Measurements from ENCODE around the gene ZNF48.

Gene ZNF48

GRCh38 chr16:30395155-30395991 is at the start of gene ZNF48:
TSS of gene ZNF48 (plus strand) at chr16:30395420. CDS start at chr16:30395795, 375 bp downstream.
- peak; percentile 86 for DNase-seq

DNA sequence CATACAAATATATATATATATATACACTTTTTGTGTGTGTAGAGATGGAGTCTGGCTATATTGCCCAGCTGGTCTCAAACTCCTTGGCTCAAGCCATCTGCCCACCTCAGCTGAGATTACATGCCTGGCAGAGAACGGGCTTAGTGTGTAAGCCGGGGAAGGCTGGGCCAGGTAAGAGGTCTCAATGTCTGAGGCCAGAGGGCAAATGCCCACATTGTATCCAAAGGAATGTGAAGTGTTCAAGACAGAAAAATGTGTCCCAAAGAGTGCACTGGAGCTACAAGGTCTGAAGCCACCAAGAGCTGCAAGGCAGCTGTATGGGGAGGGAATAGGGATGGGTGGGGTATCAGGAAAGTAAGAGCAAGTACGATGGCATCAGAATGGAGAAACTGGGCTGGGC is 48.9 kb upstream of the ZNF48 start:
- DNase-seq: no peak

DNA sequence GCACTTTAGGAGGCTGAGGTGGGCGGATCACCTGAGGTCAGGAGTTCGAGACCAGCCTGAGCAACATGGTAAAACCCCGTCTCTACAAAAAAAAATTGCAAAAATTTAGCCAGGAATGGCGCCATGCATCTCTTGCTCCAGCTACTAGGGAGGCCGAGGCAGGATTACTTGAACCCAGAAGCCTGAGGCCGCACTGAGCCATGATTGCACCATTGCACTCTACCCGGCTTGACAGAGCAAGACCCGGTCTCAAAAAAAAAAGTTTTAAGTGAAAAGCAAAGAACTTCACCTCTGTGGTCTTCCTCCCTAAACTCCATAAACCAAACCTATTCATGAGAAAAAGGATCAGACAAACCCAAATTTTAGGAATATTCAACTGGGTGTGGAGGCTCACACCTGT is 47.1 kb upstream of the ZNF48 start:
- no peak for DNase-seq

- DNase-seq: no peak
Observed at GRCh38 chr16:30348929-30349328, 46.3 kb upstream of the ZNF48 start.

DNA sequence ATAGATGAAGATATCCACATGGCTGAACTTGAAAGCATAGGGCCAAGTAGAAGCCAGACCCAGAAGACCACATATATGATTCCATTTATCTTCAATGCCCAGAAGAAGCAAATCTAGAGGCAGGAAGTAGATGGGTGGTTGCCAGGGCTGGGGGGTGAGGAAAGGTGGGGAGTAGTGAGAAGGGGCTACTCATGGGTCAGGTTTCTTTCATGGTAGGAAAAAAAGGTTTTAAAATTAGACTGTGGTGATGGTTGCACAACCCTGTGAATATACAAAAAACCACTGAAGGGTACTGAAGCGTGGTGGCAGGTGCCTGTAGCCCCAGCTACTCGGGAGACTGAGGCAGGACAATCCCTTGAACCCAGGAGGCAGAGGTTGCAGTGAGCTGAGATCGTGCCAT is 45.5 kb upstream of the ZNF48 start:
- no peak for DNase-seq

DNA sequence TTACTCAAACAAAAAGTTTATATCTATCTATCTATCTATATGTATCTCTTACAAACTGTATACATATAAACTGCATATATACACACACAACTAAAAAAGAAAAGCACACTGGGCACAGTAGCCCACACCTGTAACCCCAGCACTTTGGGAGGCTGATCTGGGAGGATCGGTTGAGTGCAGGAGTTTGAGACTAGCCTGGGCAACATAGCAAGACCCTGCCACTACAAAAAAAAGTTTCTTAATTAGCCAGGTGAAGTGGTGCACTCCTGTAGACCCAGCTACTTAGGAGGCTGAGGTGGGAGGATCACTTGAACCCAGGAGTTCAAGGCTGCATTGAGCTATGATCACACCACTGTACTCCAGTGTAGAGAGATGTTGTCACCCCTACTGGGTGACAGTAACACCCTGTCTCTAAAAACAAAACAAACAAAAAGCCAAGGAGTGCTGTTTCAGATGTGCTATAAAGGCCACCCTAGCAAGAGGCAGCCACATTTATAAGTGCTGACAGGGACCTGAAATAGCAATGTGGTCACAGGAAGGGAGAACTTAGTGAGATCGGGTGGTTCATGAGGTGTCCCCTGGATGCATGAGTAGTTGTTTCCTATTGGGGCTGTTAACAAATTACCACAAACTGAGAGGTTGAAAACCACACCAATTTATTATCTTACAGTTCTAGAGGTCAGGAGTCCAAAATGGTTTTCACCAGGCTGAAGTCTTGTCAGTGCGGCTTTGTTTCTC is 44.9 kb upstream of the ZNF48 start:
- DNase-seq: no peak

DNA sequence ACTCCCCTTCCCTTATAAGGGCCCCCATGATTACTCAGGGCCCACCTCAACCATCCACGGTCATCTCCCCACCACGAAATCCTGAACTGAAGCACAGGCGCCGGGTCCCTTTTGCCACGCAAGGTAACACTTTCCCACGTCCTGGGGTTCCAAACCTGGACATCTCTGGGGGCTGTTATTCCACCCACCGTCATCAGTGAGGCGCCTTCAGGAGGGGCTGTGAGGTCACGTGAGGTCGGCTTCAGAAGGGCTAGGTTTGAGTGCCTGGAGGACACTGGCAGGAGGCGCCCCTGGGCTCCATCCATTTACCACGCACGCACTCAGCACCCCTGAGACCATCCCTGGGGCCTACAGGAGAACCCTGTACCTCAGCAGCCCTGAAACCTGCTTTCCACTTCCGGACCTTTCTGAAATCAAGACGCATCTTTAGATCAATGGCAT is 44.2 kb upstream of the ZNF48 start:
- no peak for DNase-seq

DNA sequence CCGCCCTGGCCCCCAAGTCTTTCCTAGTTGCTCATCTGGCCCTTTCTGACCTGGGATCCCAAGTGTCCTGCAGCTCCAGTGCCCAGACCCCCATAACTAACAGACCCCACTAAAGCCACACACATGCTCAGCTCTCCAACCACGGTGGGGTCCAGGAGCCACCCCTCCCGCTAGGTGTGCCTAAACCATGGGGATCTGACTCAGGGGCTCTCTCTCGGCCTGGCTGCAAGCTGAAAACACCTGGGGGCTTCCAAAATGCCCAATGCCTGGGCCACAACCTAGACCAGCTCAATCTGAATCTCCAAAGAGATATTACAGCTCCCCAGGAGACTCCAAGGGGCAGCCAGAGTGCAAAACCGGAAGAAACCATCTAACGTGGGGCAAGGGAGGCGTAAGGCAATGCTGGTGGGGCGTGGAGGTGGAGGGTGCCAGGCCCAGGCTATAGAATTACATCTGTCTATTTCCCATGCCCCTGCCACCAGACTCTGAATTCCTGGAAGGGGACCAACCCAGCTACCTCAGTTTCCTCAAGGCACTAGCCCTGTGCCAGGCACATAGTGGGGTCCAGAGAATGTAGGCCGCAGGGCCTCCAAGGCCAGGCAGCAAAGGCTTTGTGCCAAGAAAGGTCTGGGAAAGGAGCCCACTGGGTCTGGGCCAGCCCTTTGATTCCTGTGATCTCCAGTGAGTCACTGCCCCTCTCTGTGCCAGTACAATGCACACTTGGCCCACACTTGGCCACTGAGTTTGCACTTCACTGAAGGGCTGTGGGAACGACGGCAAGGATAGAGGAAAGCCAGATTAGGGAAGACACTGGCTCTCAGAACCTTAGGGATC is 43.4 kb upstream of the ZNF48 start:
- no peak for DNase-seq

GRCh38 chr16:30352488-30353401 is 42.5 kb upstream of the ZNF48 start:
- no peak for DNase-seq

DNA sequence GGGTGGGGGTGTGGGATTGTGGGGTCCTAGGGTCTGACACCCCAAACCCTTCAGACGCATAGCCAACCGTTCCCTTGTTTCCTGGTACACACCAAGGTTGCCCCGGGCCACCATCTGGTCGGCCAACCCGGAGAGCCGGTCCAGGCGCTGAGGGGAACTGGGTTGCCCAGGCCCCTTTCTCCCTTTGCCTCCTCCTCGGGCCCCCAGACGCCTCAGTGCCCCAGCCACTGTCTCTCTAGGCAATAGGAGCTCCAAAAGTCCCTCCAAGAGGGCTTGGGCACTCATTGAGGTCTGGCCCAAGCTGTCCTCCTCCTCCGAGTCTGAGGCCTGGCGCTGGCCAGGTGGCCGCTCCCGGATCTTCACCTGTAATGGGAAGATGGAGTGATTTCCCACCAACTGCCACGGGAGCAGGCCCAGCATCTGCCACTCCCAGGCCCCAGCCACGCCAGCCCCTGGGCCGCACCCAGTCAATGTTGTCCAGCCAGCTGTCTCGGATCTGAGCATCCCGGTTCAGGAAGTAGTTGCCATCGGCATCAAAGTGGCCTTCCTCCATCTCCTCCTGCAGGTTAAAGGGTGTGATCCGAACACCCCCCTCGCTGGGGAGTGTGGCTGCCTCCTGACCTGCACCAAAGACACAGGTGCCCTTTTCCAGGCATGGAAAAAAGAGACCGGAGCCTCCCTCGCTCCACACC is 41.6 kb upstream of the ZNF48 start:
- no peak for DNase-seq

GRCh38 chr16:30354423-30355143 is 40.6 kb upstream of the ZNF48 start:
- DNase-seq: no peak

- DNase-seq: peak; percentile 83
Observed at GRCh38 chr16:30355144-30355953, 39.9 kb upstream of the ZNF48 start, which contains the start of gene CD2BP2. TSS of gene CD2BP2 (minus strand) at chr16:30355308. CDS start at chr16:30354681, 627 bp downstream.

- no peak for DNase-seq
Observed at GRCh38 chr16:30355954-30356308, 39.3 kb upstream of the ZNF48 start.

DNA sequence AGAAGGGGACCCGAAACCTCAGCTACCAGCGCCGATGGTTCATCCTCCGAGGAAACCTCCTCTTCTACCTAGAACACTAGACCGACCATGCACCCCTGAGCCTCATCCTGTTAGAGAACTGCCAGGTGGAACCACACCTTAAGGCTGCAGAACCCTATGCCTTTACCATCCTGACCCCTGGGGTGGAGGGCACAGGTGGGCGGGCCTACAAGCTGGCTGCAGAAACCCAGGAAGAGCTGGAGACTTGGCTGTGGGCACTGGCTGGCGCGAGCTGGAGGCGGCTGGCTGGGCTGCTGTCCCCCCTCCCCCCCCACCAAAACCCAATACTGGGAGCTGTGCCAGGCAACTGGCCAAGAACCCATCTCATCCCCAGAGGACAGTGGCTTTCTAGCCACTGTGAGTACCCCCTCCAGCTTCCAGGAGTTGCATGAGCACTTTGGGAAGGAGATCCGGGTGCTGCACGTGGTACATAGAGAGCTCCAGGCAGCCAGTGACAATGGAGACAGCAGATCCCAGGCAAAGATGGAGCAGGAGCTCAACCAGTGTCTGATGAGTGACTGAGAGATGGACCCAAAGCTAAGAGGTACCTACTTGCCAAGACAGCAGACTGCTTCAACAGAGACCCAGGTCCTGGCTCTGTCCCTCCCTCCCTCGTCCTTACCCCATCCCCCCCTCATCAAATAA is 38.7 kb upstream of the ZNF48 start:
- DNase-seq: peak; percentile 21

GRCh38 chr16:30357085-30357714 is 38.0 kb upstream of the ZNF48 start:
- no peak for DNase-seq

DNA sequence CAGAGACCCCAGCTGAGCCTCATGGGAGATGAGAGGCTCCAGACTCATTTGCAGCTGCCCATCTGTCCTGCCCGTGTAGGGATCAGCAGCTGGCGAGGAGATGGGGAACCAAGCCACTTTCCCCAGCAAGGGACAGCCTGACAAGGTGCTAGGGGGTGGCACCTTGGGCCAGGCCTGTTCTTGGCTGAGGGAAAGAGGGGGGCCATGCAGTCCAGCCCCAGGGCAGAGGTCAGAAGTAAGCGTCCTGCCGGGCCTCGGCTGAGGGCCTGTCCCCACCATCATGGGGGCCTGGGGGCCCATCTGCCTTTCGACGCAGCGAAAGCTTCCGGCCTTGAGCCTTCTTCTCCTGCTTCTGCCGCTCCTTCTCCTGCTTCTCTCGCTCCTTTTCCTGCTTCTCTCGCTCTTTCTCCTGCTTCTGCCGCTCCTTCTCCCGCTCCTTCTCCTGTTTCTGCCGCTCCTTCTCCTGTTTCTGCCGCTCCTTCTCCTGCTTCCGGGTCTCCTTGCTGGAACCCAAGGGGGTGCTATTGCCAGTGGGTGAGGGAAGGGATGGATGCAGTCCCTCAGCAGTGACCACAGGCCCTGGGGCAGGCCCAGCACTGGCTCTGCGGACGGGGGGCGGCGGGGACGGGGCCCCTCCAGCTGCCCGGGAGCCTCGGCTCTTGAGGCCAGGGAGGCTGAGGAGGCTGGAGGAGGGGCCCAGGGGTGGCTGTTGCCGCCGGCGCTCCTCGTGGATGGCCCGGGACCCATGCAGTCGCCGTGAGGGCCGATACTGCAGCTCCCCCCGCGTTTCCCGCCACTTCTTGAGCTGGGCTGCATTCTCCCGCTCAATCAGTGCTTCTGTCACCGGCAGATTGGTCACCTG is 37.3 kb upstream of the ZNF48 start:
- DNase-seq: no peak

- DNase-seq: no peak
Observed at GRCh38 chr16:30358577-30358936, 36.7 kb upstream of the ZNF48 start.

All from NCI-H2107 (cell line).